ENCODE data around the gene OPN4. TPM values are rescaled to one million over a fixed set of nuclear protein-coding genes. Genes with fewer than 3 reads are reported as not detected.

The OPN4 gene
- total RNA-seq, 2 donors from 2014 or later = not detected

DNA sequence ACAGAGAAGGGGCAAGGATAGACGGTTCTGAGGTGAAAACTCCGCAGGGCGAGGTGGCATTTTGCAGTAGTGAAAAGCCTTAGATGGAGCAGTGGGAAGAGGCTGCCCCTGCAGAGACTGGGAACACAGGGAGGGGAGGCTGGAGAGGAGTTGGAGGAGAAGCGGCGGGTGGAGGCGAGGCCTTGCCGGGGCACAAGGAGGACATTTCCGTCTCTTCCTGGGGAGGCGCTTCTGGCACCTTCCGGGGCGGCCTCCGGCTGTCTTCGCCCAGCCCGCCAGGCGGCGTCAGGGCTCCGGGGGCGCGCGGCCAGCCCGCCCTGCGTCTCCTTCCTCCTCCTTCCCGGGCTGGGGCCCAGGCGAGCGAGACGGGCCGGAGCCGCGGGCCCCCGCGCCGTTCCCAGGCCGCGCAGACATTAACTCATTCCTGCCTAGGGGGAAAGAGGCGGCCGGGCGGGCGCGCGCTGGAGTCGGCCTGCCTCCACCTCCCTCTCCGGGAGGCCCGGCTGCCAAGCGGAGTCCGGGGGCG, 56.7 kb downstream of the OPN4 start:
- Histone ChIP-seq H3K27me3 (ENCODE audit: control insufficient read depth, insufficient read depth, low read length, poor library complexity, severe bottlenecking) (no peaks in the 10 kb centered on the region), H3K9ac (ENCODE audit: extremely low read depth, low read length, poor library complexity, severe bottlenecking) (peak overlapping the region; percentile 53), H3K9me3 (ENCODE audit: control insufficient read depth, low read length) (no peaks in the 10 kb centered on the region), H3K27ac (ENCODE audit: low read depth, low read length) (peak overlapping the region; percentile 78), H3K4me3 (ENCODE audit: low read length) (peak overlapping the region; percentile 58), H3K4me1 (ENCODE audit: control insufficient read depth, insufficient read depth, low read length) (no peaks in the 10 kb centered on the region), H3K36me3 (ENCODE audit: control insufficient read depth, insufficient read depth, low read length) (no peaks in the 10 kb centered on the region)
- peak; percentile 96 for DNase-seq
- peak overlapping the region; percentile 67 for H3K4me3 Mint-ChIP-seq
- no peaks in the 10 kb centered on the region for H3K9me3 Mint-ChIP-seq
- peak; percentile 95 for TF ChIP-seq CTCF (conservative IDR thresholded peaks at IDR 0.05)
- peaks cover 32% of the 10 kb centered on the region for H3K4me1 Mint-ChIP-seq
- H3K36me3 Mint-ChIP-seq (ENCODE audit: low read depth) = no peaks in the 10 kb centered on the region
- H3K27ac Mint-ChIP-seq = peak overlapping the region; percentile 35
- WGBS, 2 experiments (ENCODE audit: insufficient coverage in 1 of 2, insufficient read length in 1 of 2) = 7 to 52% methylated on average over 5 to 46 of the region's 46 CpGs
- peaks cover 1% of the 10 kb centered on the region for H3K27me3 Mint-ChIP-seq (ENCODE audit: insufficient read depth)

- Histone ChIP-seq H3K9ac (ENCODE audit: extremely low read depth, low read length, poor library complexity, severe bottlenecking) (peak overlapping the region; percentile 53), H3K36me3 (ENCODE audit: control insufficient read depth, insufficient read depth, low read length) (no peaks in the 10 kb centered on the region), H3K4me1 (ENCODE audit: control insufficient read depth, insufficient read depth, low read length) (no peaks in the 10 kb centered on the region), H3K9me3 (ENCODE audit: control insufficient read depth, low read length) (no peaks in the 10 kb centered on the region), H3K27ac (ENCODE audit: low read depth, low read length) (peak overlapping the region; percentile 78), H3K4me3 (ENCODE audit: low read length) (peak overlapping the region; percentile 76), H3K27me3 (ENCODE audit: control insufficient read depth, insufficient read depth, low read length, poor library complexity, severe bottlenecking) (no peaks in the 10 kb centered on the region)
- TF ChIP-seq CTCF (conservative IDR thresholded peaks at IDR 0.05) = no peak
- Mint-ChIP-seq H3K9me3 (no peaks in the 10 kb centered on the region), H3K4me1 (peaks cover 30% of the 10 kb centered on the region), H3K27ac (peak overlapping the region; percentile 97), H3K36me3 (ENCODE audit: low read depth) (no peaks in the 10 kb centered on the region), H3K4me3 (peak overlapping the region; percentile 67), H3K27me3 (ENCODE audit: insufficient read depth) (peaks cover 1% of the 10 kb centered on the region)
- WGBS, 2 experiments (ENCODE audit: insufficient coverage in 1 of 2, insufficient read length in 1 of 2) = 4 to 9% methylated on average over 11 to 81 of the region's 82 CpGs
- peak; percentile 84 for DNase-seq
Observed at GRCh38 chr10:86711513-86712316, 57.4 kb downstream of the OPN4 start.

DNA sequence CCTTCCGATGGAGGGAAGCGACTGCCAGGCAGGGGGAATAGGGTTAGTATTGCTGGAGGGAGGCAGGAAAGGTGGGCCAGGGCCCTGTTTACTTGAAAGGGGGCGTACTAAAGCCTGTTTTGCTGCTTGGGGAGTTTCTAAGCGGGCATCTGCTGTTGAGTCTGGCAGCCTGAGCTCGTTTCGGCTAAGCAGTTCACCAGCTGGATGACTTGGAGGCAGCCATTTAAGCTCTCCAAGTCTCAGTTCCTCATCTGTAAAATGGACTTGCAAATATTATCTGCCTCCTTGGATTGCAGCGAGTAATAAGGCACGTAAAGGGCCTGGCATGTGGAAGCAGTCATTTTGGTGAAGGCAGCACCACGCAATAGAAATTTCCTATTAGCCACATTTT, 58.0 kb downstream of the OPN4 start:
- peak overlapping the region; percentile 29 for H3K9ac ChIP-seq (ENCODE audit: extremely low read depth, low read length, poor library complexity, severe bottlenecking)
- H3K27me3 Mint-ChIP-seq (ENCODE audit: insufficient read depth) = peaks cover 1% of the 10 kb centered on the region
- H3K4me3 ChIP-seq (ENCODE audit: low read length) = peak overlapping the region; percentile 76
- H3K9me3 Mint-ChIP-seq = no peaks in the 10 kb centered on the region
- H3K27me3 ChIP-seq (ENCODE audit: control insufficient read depth, insufficient read depth, low read length, poor library complexity, severe bottlenecking) = no peaks in the 10 kb centered on the region
- H3K27ac Mint-ChIP-seq = peak overlapping the region; percentile 97
- H3K4me1 Mint-ChIP-seq = peaks cover 30% of the 10 kb centered on the region
- 61 to 64% methylated on average over 7 to 9 of the region's 9 CpGs for WGBS, 2 experiments (ENCODE audit: insufficient coverage in 1 of 2, insufficient read length in 1 of 2)
- no peak overlapping the region for H3K27ac ChIP-seq (ENCODE audit: low read depth, low read length)
- TF ChIP-seq CTCF (conservative IDR thresholded peaks at IDR 0.05) = no peak
- no peak for DNase-seq
- H3K4me3 Mint-ChIP-seq = peak overlapping the region; percentile 67
- H3K9me3 ChIP-seq (ENCODE audit: control insufficient read depth, low read length) = no peaks in the 10 kb centered on the region
- no peaks in the 10 kb centered on the region for H3K4me1 ChIP-seq (ENCODE audit: control insufficient read depth, insufficient read depth, low read length)
- no peaks in the 10 kb centered on the region for H3K36me3 Mint-ChIP-seq (ENCODE audit: low read depth)
- H3K36me3 ChIP-seq (ENCODE audit: control insufficient read depth, insufficient read depth, low read length) = no peaks in the 10 kb centered on the region
